HEK293 (cell line): Measurements from ENCODE around the gene DDX54.

Experiments
- BCL6B ChIP-seq: fragments of 450-650 bp; formaldehyde crosslinking; IDR thresholded peaks from 2 replicates; pipeline ENCODE4 v1.5.1; 2017; ENCODE audit warnings: missing biosample characterization, missing genetic modification characterization
- HOXA7 ChIP-seq: sonication (generic); formaldehyde crosslinking; IDR thresholded peaks from 2 replicates; pipeline ENCODE4 v1.8.1; 2022; ENCODE audit warnings: missing genetic modification reagents, borderline replicate concordance
- HOXD13 ChIP-seq: sonication (generic); formaldehyde crosslinking; IDR thresholded peaks from 2 replicates; pipeline ENCODE4 v1.8.0; 2022; ENCODE audit warnings: missing genetic modification reagents, borderline replicate concordance
- KLF8 ChIP-seq: fragments of 450-650 bp; formaldehyde crosslinking; IDR thresholded peaks from 2 replicates; pipeline ENCODE4 v1.5.1; 2016; ENCODE audit warnings: missing biosample characterization, missing genetic modification characterization
- PRDM1 ChIP-seq: fragments of 450-650 bp; formaldehyde crosslinking; IDR thresholded peaks from 2 replicates; pipeline ENCODE4; 2016; ENCODE audit warnings: missing biosample characterization, missing genetic modification characterization
- PRDM4 ChIP-seq: fragments of 450-650 bp; formaldehyde crosslinking; IDR thresholded peaks from 2 replicates; pipeline ENCODE4 v1.5.1; 2017; ENCODE audit warnings: missing biosample characterization, missing genetic modification characterization
- ZBTB26 ChIP-seq: fragments of 450-650 bp; formaldehyde crosslinking; optimal IDR thresholded peaks from 2 replicates; pipeline ENCODE3; 2016; ENCODE audit warnings: missing biosample characterization, mild to moderate bottlenecking, missing genetic modification characterization
- ZBTB44 ChIP-seq: fragments of 450-650 bp; IDR thresholded peaks from 2 replicates; pipeline ENCODE4 v1.5.1; 2018; ENCODE audit warnings: missing biosample characterization, mild to moderate bottlenecking, missing genetic modification characterization
- ZBTB48 ChIP-seq: fragments of 450-650 bp; formaldehyde crosslinking; IDR thresholded peaks from 2 replicates; pipeline ENCODE4 v1.5.1; 2016; ENCODE audit warnings: missing biosample characterization, missing genetic modification characterization
- ZBTB7A ChIP-seq: fragments of 450-650 bp; formaldehyde crosslinking; IDR thresholded peaks from 2 replicates; pipeline ENCODE4 v1.5.1; 2016; ENCODE audit warnings: low read depth, missing biosample characterization, missing genetic modification characterization
- ZNF121 ChIP-seq: fragments of 450-650 bp; formaldehyde crosslinking; IDR thresholded peaks from 2 replicates; pipeline ENCODE4 v1.5.1; 2016; ENCODE audit warnings: missing biosample characterization, missing genetic modification characterization
- ZNF157 ChIP-seq: fragments of 450-650 bp; formaldehyde crosslinking; IDR thresholded peaks from 2 replicates; pipeline ENCODE4 v1.5.1; 2016; ENCODE audit warnings: missing biosample characterization, missing genetic modification characterization
- ZNF169 ChIP-seq: fragments of 450-650 bp; formaldehyde crosslinking; IDR thresholded peaks from 2 replicates; pipeline ENCODE4 v1.5.1; 2016; ENCODE audit warnings: missing biosample characterization, missing genetic modification characterization
- ZNF175 ChIP-seq: fragments of 450-650 bp; formaldehyde crosslinking; IDR thresholded peaks from 2 replicates; pipeline ENCODE4 v1.5.1; 2016; ENCODE audit warnings: missing biosample characterization, missing genetic modification characterization
- ZNF211 ChIP-seq: fragments of 450-650 bp; formaldehyde crosslinking; IDR thresholded peaks from 2 replicates; pipeline ENCODE4 v1.5.1; 2016; ENCODE audit warnings: low read depth, missing biosample characterization, missing genetic modification characterization
- ZNF23 ChIP-seq: fragments of 450-650 bp; formaldehyde crosslinking; IDR thresholded peaks from 2 replicates; pipeline ENCODE4 v1.5.1; 2016; ENCODE audit warnings: missing biosample characterization, missing genetic modification characterization, borderline replicate concordance
- ZNF280C ChIP-seq: fragments of 450-650 bp; formaldehyde crosslinking; IDR thresholded peaks from 2 replicates; pipeline ENCODE4 v1.5.1; 2016; ENCODE audit warnings: missing biosample characterization, missing genetic modification characterization
- ZNF335 ChIP-seq: fragments of 450-650 bp; formaldehyde crosslinking; conservative IDR thresholded peaks from 2 replicates; pipeline ENCODE4 v1.5.1; 2016; ENCODE audit warnings: missing biosample characterization, missing genetic modification characterization
- ZNF350 ChIP-seq: fragments of 450-650 bp; formaldehyde crosslinking; IDR thresholded peaks from 2 replicates; pipeline ENCODE4 v1.5.0; 2017; ENCODE audit warnings: missing biosample characterization, mild to moderate bottlenecking, missing genetic modification characterization
- ZNF354C ChIP-seq: fragments of 450-650 bp; formaldehyde crosslinking; IDR thresholded peaks from 2 replicates; pipeline ENCODE4 v1.5.1; 2016; ENCODE audit warnings: missing biosample characterization, missing genetic modification characterization, low read depth, borderline replicate concordance
- ZNF391 ChIP-seq: fragments of 450-650 bp; formaldehyde crosslinking; IDR thresholded peaks from 2 replicates; pipeline ENCODE4 v1.5.1; 2016; ENCODE audit warnings: low read depth, missing biosample characterization, missing genetic modification characterization, borderline replicate concordance
- ZNF416 ChIP-seq: fragments of 450-650 bp; formaldehyde crosslinking; IDR thresholded peaks from 2 replicates; pipeline ENCODE4 v1.5.1; 2016; ENCODE audit warnings: missing biosample characterization, missing genetic modification characterization
- ZNF48 ChIP-seq: fragments of 450-650 bp; formaldehyde crosslinking; IDR thresholded peaks from 2 replicates; pipeline ENCODE4 v1.5.1; 2016; ENCODE audit warnings: missing biosample characterization, missing genetic modification characterization
- ZNF510 ChIP-seq: fragments of 450-650 bp; formaldehyde crosslinking; IDR thresholded peaks from 2 replicates; pipeline ENCODE4 v1.5.1; 2018; ENCODE audit warnings: mild to moderate bottlenecking, missing genetic modification characterization, missing biosample characterization; ENCODE audit not compliant: insufficient replicate concordance
- ZNF513 ChIP-seq: fragments of 450-650 bp; IDR thresholded peaks from 2 replicates; pipeline ENCODE4 v1.5.1; 2018; ENCODE audit warnings: missing biosample characterization, missing genetic modification characterization
- ZNF621 ChIP-seq: fragments of 450-650 bp; formaldehyde crosslinking; IDR thresholded peaks from 2 replicates; pipeline ENCODE4 v1.5.1; 2017; ENCODE audit warnings: missing biosample characterization, missing genetic modification characterization
- ZNF626 ChIP-seq: fragments of 450-650 bp; sonication (Bioruptor Pico); formaldehyde crosslinking; IDR thresholded peaks from 2 replicates; pipeline ENCODE4 v1.5.1; 2018; ENCODE audit warnings: missing biosample characterization, missing genetic modification characterization, inconsistent platforms
- ZNF654 ChIP-seq: fragments of 450-650 bp; formaldehyde crosslinking; IDR thresholded peaks from 2 replicates; pipeline ENCODE4 v1.5.1; 2016; ENCODE audit warnings: low read depth, missing biosample characterization, missing genetic modification characterization
- ZNF777 ChIP-seq: fragments of 450-650 bp; formaldehyde crosslinking; IDR thresholded peaks from 2 replicates; pipeline ENCODE4 v1.5.1; 2017; ENCODE audit warnings: missing biosample characterization, missing genetic modification characterization, borderline replicate concordance
- ZNF843 ChIP-seq: fragments of 450-650 bp; formaldehyde crosslinking; IDR thresholded peaks from 2 replicates; pipeline ENCODE4 v1.5.1; 2016; ENCODE audit warnings: missing biosample characterization, missing genetic modification characterization

DDX54 gene

GRCh38 chr12:113232840-113233585, 47.7 kb upstream of the DDX54 start (continued):
- no peak for TF ChIP-seq ZNF654
- TF ChIP-seq ZNF175 (tag by site-specific recombination) = no peak
- no peak for TF ChIP-seq ZNF157 (tag by site-specific recombination)
- TF ChIP-seq ZNF626 (tag by site-specific recombination) = no peak
- peak; percentile 57 for TF ChIP-seq KLF8 (tag by site-specific recombination)
- TF ChIP-seq ZNF211 (tag by site-specific recombination) = no peak
- peak; percentile 89 for TF ChIP-seq PRDM1
- no peak for TF ChIP-seq ZNF510 (tag by site-specific recombination)
- no peak for TF ChIP-seq BCL6B (tag by site-specific recombination)
- no peak for TF ChIP-seq ZNF169 (tag by site-specific recombination)
- peak; percentile 17; the same call in 1 of the 2 replicates for TF ChIP-seq PRDM4
- TF ChIP-seq ZBTB48 (tag by site-specific recombination) = no peak
- TF ChIP-seq ZNF843 (tag by site-specific recombination) = peak; percentile 55; the same call in 1 of the 2 replicates
- no peak for TF ChIP-seq ZNF416 (tag by site-specific recombination)
- TF ChIP-seq ZNF354C = no peak
- TF ChIP-seq ZBTB44 (tag by site-specific recombination) = 0 out of 2 replicates have a peak, but pooled peaks have one; percentile 6
- no peak for TF ChIP-seq ZBTB7A (tag by site-specific recombination)
- peak; percentile 27 for TF ChIP-seq ZBTB26 (tag by site-specific recombination)
- no peak for TF ChIP-seq HOXA7
- no peak for TF ChIP-seq ZNF280C
- TF ChIP-seq ZNF335 (tag by site-specific recombination) = peak; percentile 47
- TF ChIP-seq ZNF391 (tag by site-specific recombination) = no peak
- no peak for TF ChIP-seq ZNF513 (tag by site-specific recombination)
- no peak for TF ChIP-seq ZNF121
- no peak for TF ChIP-seq ZNF23 (tag by site-specific recombination)
- no peak for TF ChIP-seq HOXD13 (CRISPR knock-in tag)
- TF ChIP-seq ZNF48 (tag by site-specific recombination) = no peak
- no peak for TF ChIP-seq ZNF621 (tag by site-specific recombination)
- TF ChIP-seq ZNF350 = no peak
- peak; percentile 36; the same call in 1 of the 2 replicates for TF ChIP-seq ZNF777 (tag by site-specific recombination)
